GM18858 (cell line): ENCODE results near the gene DERL2.
"Not testable (repeated sequence)": the region's sequence is repeated elsewhere in the genome, so short reads cannot be mapped to it uniquely, and the experiment has no call there.

Experiments used
- ATAC-seq: cut with Tn5 transposase; IDR thresholded peaks from one replicate; pipeline ENCODE4 v1.9.1; 2021; ENCODE audit not compliant: unreplicated experiment

The DERL2 gene

GRCh38 chr17:5438716-5439445 lies 47.1 kb downstream of the DERL2 start, which contains the start of gene C1QBP:
Gene C1QBP (minus strand): TSS chr17:5439155. CDS start chr17:5439073, 82 bp downstream.
- peak; percentile 72 for ATAC-seq

- no peak for ATAC-seq
Measured at GRCh38 chr17:5437721-5438317, 48.2 kb downstream of the DERL2 start.

GRCh38 chr17:5435781-5436315 lies 50.1 kb downstream of the DERL2 start:
- ATAC-seq = not testable (repeated sequence)

- no peak for ATAC-seq
Measured at GRCh38 chr17:5434984-5435383, 51.0 kb downstream of the DERL2 start.

GRCh38 chr17:5431949-5432556 lies 53.9 kb downstream of the DERL2 start:
- no peak for ATAC-seq

- not testable (repeated sequence) for ATAC-seq
Measured at GRCh38 chr17:5431234-5431633, 54.7 kb downstream of the DERL2 start.

DNA sequence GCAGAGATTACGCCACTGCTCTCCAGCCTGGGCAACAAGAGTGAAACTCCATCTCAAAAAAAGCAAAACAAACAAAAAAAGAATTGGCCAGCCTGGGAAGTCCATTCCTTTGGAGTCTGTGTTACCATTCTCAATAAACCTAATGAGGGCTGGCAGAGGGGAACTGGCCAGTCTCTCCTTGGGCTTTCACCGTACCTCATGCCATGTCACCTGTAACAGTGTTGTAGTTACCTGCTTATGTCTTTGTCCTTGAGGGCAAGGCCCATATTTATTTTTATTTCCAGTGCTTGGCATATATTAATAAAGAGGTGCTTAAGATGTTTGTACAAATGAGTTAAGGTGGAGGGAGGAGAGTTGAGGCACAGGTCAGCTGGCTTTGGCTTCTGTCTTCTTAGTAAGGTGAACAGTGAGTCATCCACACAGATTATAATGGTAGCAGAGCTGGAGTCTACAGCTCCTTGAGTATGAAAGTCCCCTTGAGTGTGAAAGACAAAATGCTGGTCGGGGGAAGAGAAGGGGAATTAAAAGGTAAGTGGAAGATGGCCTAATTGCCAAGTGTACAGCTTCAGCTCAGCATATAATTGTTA lies 55.5 kb downstream of the DERL2 start:
- no peak for ATAC-seq

DNA sequence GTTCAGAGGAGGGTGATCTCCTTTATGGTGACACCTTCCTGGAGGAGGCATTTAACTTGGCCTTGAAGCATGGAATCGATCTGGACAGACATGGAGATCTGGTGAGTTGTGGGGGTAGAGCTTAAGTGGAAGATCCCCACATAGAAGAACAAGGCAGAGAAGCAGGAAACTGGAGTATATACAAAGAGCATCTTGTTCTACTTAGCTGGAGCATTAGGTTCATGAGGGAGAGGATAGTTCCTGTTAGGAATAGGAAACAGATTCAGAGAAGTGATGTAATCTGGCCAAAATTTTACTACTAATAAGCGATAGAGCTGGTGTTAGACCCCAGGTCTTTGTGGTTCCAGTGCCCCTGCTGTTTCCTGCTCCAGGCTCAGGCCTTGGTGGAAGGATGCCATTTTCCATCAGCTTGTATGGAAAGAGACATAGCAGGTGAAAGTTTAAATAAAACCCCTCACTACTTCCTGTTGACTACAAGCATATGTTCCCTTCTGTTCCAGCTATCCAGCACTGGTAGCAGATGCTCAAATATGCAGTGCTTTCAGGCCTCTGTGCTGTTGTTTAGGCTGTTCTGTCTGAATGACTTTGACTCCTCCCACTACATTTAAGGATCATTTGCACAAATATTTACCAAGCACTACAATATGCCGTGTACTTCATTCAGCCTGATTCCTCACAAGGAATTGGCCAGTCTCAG lies 56.6 kb downstream of the DERL2 start:
- ATAC-seq = no peak

DNA sequence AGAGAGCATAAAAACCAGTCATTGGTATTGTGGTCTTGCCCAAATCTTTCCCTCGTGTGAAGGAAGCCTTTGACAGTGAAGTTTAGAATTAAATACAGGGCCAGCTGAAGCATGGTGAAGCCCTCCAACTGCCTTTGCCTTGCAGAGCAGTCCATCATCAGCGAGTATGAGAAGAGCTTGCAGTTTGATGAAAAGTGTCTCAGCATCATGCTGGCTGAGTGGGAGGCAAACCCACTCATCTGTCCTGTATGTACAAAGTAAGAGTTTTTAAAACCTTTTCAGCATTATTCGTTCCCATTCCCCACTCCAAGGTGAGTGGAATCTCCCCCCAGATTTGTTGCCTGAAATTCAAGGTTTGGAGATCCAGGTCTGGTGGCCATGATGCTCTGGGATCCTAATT lies 60.2 kb downstream of the DERL2 start:
- ATAC-seq = no peak

- no peak for ATAC-seq
Measured at GRCh38 chr17:5424909-5425308, 61.1 kb downstream of the DERL2 start.

GRCh38 chr17:5422505-5422904 lies 63.5 kb downstream of the DERL2 start:
- ATAC-seq = no peak
